GM21576 (cell line): ENCODE data around the gene SLC35F2.
"Not testable (repeated sequence)": the region's sequence is repeated elsewhere in the genome, so short reads cannot be mapped to it uniquely, and the experiment has no call there.

Experiments used
- ATAC-seq: cut with Tn5 transposase; IDR thresholded peaks from one replicate; pipeline ENCODE4 v1.9.1; 2021; ENCODE audit warnings: mild to moderate bottlenecking, moderate library complexity; ENCODE audit not compliant: unreplicated experiment

Gene SLC35F2

DNA sequence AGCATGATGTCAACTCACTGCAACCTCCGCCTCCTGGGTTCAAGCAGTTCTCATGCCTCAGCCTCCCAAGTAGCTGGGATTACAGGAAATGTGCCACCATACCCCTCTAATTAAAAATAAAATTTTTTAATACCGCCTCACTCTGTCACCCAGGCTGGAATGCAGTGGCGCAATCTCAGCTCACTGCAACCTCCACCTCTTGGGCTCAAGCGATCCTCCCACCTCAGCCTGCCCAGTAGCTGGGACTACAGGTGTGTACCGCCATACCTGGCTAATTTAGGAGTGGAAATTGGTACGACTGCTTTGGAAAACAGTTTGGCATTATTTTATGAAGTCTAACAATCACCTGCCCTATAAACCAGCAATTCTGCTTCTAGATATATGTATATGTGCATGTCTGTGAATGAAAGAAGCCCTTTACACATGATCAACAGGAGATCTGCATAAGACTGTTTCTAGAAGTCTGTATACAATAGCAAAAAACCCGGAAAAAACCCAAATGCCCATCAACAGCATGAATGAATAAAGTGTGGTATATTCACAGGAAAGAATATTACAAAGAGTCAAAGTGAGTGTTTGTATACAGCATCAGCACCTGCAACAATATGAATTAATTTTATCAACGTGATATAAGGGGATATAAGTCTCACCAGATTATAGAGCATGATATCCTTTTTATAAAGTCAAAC, 16.0 kb downstream of the SLC35F2 start:
- no peak for ATAC-seq

- no peak for ATAC-seq
Measured at GRCh38 chr11:107840129-107840484, 18.5 kb downstream of the SLC35F2 start.

DNA sequence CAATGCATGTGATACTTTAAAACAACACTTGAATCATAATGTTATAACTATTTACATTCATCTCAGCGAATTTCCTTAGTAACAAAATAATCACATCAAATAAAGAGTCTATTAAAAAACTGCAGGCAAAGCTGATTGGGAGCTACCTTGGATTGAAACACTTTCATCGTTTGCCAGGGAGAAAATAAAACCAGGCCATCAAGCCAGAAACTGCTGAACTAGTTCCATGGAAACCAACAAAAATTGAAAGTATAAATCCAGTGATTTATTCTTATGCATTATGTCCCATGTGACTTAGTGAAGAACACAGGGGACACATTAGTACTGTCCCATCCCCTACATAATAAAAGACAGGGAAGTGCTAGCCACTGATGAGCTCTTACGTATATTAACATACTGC, 21.7 kb downstream of the SLC35F2 start:
- ATAC-seq: no peak

GRCh38 chr11:107834995-107835394, 23.6 kb downstream of the SLC35F2 start:
- no peak for ATAC-seq

GRCh38 chr11:107833926-107834325, 24.7 kb downstream of the SLC35F2 start:
- not testable (repeated sequence) for ATAC-seq

DNA sequence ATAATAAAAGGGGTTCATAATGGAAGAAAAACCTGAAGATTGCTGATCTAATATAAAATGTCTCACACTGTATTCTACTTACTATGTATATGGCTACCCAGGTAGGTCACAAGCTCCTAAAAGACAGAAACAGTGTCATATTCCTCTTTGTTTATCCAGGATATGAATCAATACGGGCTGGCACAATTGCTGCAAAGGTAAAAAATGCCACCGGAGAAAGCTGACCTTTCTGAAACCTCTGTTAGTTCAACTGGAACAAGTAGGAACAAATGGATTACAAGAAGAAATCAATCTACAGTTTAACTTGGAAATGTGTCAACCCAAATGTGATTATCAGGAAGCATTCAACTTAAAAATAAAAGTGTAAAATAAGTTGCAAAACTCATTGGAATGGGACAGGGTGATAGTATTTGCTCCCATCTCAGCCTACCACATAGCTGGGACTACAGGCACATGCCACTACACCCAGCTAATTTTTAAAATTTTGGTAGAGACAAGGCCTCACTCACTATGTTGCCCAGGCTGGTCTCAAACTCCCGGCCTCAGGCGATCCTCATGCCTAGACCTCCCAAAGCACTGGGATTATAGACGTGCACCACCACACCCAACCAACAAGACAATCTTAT, 27.6 kb downstream of the SLC35F2 start:
- no peak for ATAC-seq

DNA sequence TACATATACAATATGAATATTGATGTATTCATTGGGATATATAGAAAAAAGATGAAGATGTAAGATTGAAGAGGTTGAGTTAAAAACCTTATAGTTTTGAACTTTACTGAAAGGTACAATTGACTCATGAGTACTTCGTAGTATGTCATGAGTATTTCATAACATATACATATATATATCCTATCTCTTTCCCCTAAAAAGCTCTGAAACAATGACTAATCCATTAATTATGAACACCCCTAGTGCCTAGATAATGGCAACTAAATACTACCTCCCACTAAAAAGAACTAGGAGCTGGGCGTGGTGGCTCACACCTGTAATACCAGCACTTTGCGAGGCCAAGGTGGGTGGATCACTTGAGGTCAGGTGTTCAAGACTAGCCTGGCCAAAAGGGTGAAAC, 31.5 kb downstream of the SLC35F2 start:
- ATAC-seq: no peak

DNA sequence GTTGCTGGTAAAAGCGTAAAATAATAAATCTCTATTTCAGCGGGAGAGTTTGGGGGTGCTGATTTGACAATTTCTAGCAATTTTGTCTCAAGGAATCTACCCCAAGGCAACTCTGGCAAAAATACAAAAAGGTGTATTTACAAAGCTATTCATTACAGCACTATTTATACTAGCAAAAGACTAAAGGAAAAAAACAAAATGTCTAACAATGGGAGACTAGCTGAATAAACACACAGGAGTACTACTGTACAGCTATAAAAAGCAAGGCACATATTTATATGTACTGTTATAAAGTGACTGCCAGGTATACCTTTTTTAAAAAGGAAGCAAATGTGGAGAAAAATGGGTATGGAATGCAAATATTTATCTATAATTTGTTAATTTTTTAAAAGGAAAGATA, 32.7 kb downstream of the SLC35F2 start:
- ATAC-seq: no peak

GRCh38 chr11:107824668-107825369, 33.8 kb downstream of the SLC35F2 start:
- no peak for ATAC-seq

GRCh38 chr11:107821199-107821927, 37.2 kb downstream of the SLC35F2 start:
- ATAC-seq: no peak

- no peak for ATAC-seq
Measured at GRCh38 chr11:107819361-107820014, 39.1 kb downstream of the SLC35F2 start.

- ATAC-seq: no peak
Measured at GRCh38 chr11:107818491-107818890, 40.1 kb downstream of the SLC35F2 start.

- no peak for ATAC-seq
Measured at GRCh38 chr11:107816028-107816427, 42.6 kb downstream of the SLC35F2 start.

DNA sequence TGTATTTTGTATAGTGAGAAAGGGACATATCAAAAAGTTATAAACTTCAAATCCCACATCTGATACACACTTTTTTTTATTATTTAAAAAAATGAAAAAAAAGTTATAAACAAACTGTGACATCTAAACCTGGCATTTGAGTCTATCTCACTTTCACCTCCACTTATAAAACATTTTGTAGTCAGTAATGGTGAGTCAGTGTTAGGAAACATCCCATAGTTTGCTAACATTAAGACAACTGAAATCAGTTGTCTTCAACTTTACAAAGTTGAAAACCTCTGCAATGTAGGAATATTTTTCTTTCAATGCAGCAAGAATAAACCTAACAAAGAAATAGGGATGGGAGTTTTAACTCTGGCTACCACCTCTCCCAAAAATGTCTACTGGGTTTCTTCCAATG, 47.7 kb downstream of the SLC35F2 start:
- ATAC-seq: no peak

GRCh38 chr11:107808521-107808920, 50.1 kb downstream of the SLC35F2 start:
- ATAC-seq: no peak

DNA sequence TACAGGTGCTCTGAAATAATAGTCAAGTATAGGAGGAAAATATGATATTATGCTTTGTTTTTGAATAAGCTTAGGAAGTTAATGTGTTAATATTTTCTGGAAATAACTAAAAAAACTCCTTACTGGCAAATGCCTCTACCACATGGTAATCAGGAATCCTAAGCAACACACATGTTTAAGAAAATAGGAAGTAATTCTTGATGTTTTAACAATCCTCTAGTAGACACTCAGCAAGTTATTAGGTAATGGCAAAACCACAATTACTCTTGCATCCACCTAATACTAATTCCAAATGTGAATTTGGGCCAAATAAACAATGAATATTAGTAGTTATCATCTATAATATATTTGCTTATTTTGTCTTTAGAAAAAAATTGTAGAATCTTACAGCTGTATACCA, 53.6 kb downstream of the SLC35F2 start:
- no peak for ATAC-seq

DNA sequence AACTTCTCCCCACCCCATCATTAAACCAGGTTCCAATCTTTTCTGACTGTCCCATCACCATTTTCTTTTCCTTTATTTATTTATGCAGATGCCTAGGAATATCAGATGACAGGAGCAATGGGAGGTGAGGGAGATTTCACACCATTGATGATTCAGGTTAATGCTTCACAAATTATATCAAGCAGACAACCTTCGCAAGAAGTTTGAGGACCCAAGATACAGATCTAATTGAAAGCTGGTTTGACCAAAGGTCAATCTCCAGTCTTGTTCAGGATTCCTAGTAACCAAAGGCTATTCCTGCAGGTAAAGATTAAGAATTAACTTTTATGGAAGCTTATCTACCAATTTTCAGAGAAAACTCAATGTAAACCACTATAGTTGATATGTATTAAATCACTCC, 54.4 kb downstream of the SLC35F2 start:
- no peak for ATAC-seq

- no peak for ATAC-seq
Measured at GRCh38 chr11:107801641-107802040, 56.9 kb downstream of the SLC35F2 start.

DNA sequence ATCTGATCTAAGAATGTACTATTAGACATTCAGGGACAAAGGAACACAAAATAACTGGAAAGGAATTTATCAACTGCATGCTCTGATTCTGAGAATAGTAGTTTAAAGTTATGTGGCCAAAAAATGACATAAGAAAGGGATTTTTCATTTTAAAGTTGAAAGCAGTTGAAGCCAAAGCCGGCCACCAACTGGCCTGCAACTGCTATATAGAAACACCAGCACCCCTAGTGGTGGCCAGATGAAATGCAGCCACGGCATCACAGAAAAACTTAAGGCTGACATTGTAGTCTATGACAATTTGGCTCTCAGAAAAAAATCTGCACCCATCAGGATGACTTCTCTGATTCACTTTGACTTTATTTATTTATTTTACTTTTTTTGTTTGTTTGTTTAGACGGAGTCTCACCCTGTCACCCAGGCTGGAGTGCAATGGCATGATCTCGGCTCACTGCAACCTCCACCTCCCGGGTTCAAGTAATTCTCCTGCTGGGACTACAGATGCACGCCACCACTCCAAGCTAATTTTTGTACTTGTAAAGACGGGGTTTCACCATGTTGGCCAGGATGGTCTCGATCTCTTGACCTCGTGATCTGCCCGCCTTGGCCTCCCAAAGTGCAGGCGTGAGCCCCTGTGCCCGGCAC, 59.2 kb downstream of the SLC35F2 start:
- peak; percentile 90 for ATAC-seq

- ATAC-seq: no peak
Measured at GRCh38 chr11:107792049-107792443, 66.5 kb downstream of the SLC35F2 start.
